Liver (tissue), 9 donors: ENCODE results near the gene MEGF6. TPM values are rescaled to one million over a fixed set of nuclear protein-coding genes. Genes with fewer than 3 reads are reported as not detected.
"Not testable (repeated sequence)": the region's sequence is repeated elsewhere in the genome, so short reads cannot be mapped to it uniquely, and the experiment has no call there.

Experiments used
- DNase-seq: peaks from one replicate; pipeline ENCODE4 v3.0.0-alpha.2; 2017; ENCODE audit warnings: low spot score
- H3K27ac ChIP-seq, 2 donors: one replicate each; pipeline ENCODE4 v1.7.0; 2013; ENCODE audit warnings: inconsistent platforms in 2 of 2, low read length in 2 of 2, control low read depth in 1 of 2, low read depth in 1 of 2, mild to moderate bottlenecking in 1 of 2
- H3K27me3 ChIP-seq, 4 donors: one replicate each; pipeline versions ENCODE4 v1.6.1 to v1.7.0; 2013; ENCODE audit warnings: low read length in 3 of 4, inconsistent platforms in 1 of 4, mild to moderate bottlenecking in 1 of 4, moderate library complexity in 1 of 4; ENCODE audit not compliant: control insufficient read depth in 4 of 4, insufficient read depth in 4 of 4
- H3K36me3 ChIP-seq, 4 donors: one replicate each; pipeline versions ENCODE4 v1.6.1 to v1.7.0; 2013; ENCODE audit warnings: low read length in 3 of 4, mild to moderate bottlenecking in 3 of 4, low read depth in 1 of 4, moderate library complexity in 1 of 4; ENCODE audit not compliant: control insufficient read depth in 4 of 4, insufficient read depth in 3 of 4
- H3K4me1 ChIP-seq, 4 donors: one replicate each; pipeline versions ENCODE4 v1.6.1 to v1.7.0; 2013; ENCODE audit warnings: low read length in 3 of 4, mild to moderate bottlenecking in 3 of 4, moderate library complexity in 1 of 4; ENCODE audit not compliant: control insufficient read depth in 4 of 4, insufficient read depth in 4 of 4
- H3K4me3 ChIP-seq, 3 donors: one replicate each; pipeline versions ENCODE4 v1.6.1 to v1.7.0; 2013; ENCODE audit warnings: low read length in 3 of 3, control low read depth in 1 of 3, low read depth in 1 of 3, mild to moderate bottlenecking in 1 of 3
- H3K9ac ChIP-seq, 2 donors: one replicate each; pipeline ENCODE4 v1.7.0; 2013; ENCODE audit warnings: low read length in 2 of 2, mild to moderate bottlenecking in 2 of 2, moderate library complexity in 2 of 2, control low read depth in 1 of 2, low read depth in 1 of 2
- H3K9me3 ChIP-seq, 4 donors: one replicate each; pipeline versions ENCODE4 v1.6.1 to v1.7.0; 2013; ENCODE audit warnings: low read length in 3 of 4; ENCODE audit not compliant: control insufficient read depth in 4 of 4
- ATF3 ChIP-seq: IDR thresholded peaks from 2 replicates; pipeline ENCODE4 v1.6.1; 2016; ENCODE audit warnings: antibody characterized with exemption
- CTCF ChIP-seq: fragments of 150-350 bp; IDR thresholded peaks from 2 replicates; pipeline ENCODE4 v1.5.1; 2017; ENCODE audit warnings: improper control_type of control experiment, low read depth, low read length; ENCODE audit not compliant: missing input control
- EGR1 ChIP-seq, 2 donors: IDR thresholded peaks; 2 replicates each; pipeline ENCODE4 v1.6.1; 2016 to 2018; ENCODE audit warnings: antibody characterized with exemption in 2 of 2, low read depth in 2 of 2
- FOXA1 ChIP-seq: IDR thresholded peaks from 2 replicates; pipeline ENCODE4 v1.6.1; 2016; ENCODE audit warnings: antibody characterized with exemption
- GABPA ChIP-seq, 2 donors: IDR thresholded peaks in 1 of 2; conservative IDR thresholded peaks in 1 of 2; 2 replicates each; pipeline ENCODE4 v1.6.1; 2016; ENCODE audit warnings: antibody characterized with exemption in 2 of 2, mild to moderate bottlenecking in 1 of 2, moderate library complexity in 1 of 2
- HNF4A ChIP-seq, 2 donors: conservative IDR thresholded peaks; 2 replicates each; pipeline ENCODE4 v1.6.1; 2016; ENCODE audit warnings: antibody characterized with exemption in 2 of 2, mild to moderate bottlenecking in 2 of 2
- HNF4G ChIP-seq: IDR thresholded peaks from 2 replicates; pipeline ENCODE4 v1.6.1; 2016; ENCODE audit warnings: antibody characterized with exemption
- JUND ChIP-seq, 2 donors: IDR thresholded peaks; 2 replicates each; pipeline ENCODE4 v1.6.1; 2016; ENCODE audit warnings: antibody characterized with exemption in 2 of 2
- MAX ChIP-seq: IDR thresholded peaks from 2 replicates; pipeline ENCODE4 v1.6.1; 2016; ENCODE audit warnings: antibody characterized with exemption
- NR2F2 ChIP-seq: IDR thresholded peaks from 2 replicates; pipeline ENCODE4 v1.6.1; 2016; ENCODE audit warnings: antibody characterized with exemption
- RAD21 ChIP-seq, 2 donors: IDR thresholded peaks; 2 replicates each; pipeline ENCODE4 v1.6.1; 2016; ENCODE audit warnings: antibody characterized with exemption in 2 of 2, mild to moderate bottlenecking in 2 of 2
- RXRA ChIP-seq, 2 donors: IDR thresholded peaks; 2 replicates each; pipeline ENCODE4 v1.6.1; 2017 to 2018; ENCODE audit warnings: antibody characterized with exemption in 2 of 2, mild to moderate bottlenecking in 1 of 2
- SP1 ChIP-seq: IDR thresholded peaks from 2 replicates; pipeline ENCODE4 v1.6.1; 2018; ENCODE audit warnings: antibody characterized with exemption, mild to moderate bottlenecking
- TAF1 ChIP-seq: conservative IDR thresholded peaks from 2 replicates; pipeline ENCODE4 v1.6.1; 2016; ENCODE audit warnings: antibody characterized with exemption, mild to moderate bottlenecking
- ZBTB33 ChIP-seq: IDR thresholded peaks from 2 replicates; pipeline ENCODE4 v1.6.1; 2016; ENCODE audit warnings: antibody characterized with exemption
- WGBS: extraction: QIAGEN DNeasy Blood & Tissue Kit; methylation state at CpG from one replicate; pipeline ENCODE4 v1.1.7; 2013; 5-methylcytosine and 5-hydroxymethylcytosine counted together
- polyA plus RNA-seq, 2 donors: library from polyadenylated mRNA; stranded (reverse) in 1 of 2; unstranded in 1 of 2; fragments of 200-250 nt in 1 of 2; fragments of >200 nt in 1 of 2; fragmentation: Nextera tagmentation in 1 of 2; extraction: Ambion mirVana in 1 of 2; gene quantifications; one replicate each; pipeline versions ENCODE4 v1.2.1 to v1.2.3, GENCODE V29; 2013 to 2015
- total RNA-seq, 2 donors: library from RNA; depleted of rRNA; stranded (reverse); fragments of >200 nt; gene quantifications; one replicate each; pipeline ENCODE4 v1.2.3, GENCODE V29; 2014
- donor health status: healthy.
- donor health status: healthy.
- donor health status: healthy.
- donor health status: healthy.
- donor health status: healthy.

The MEGF6 gene
- total and polyA plus RNA-seq, 4 donors = 1.3 to 11.0 (median 4.0) TPM

- TF ChIP-seq ZBTB33 (no peak), GABPA (IDR thresholded peaks at IDR 0.05 in 1 of 2, conservative IDR thresholded peaks at IDR 0.05 in 1 of 2) (no peak), JUND (IDR thresholded peaks at IDR 0.05) (no peak), NR2F2 (no peak), RAD21 (IDR thresholded peaks at IDR 0.05) (no peak), MAX (no peak)
Observed at GRCh38 chr1:3623441-3624199, 12.3 kb upstream of the MEGF6 start (continued).

- not testable (repeated sequence) for H3K9ac ChIP-seq, H3K9me3 ChIP-seq, H3K36me3 ChIP-seq, DNase-seq, H3K27ac ChIP-seq, H3K27me3 ChIP-seq, H3K4me3 ChIP-seq
- peaks cover 11 to 42% (median 35%) of the 10 kb centered on the region in 4 donors for H3K4me1 ChIP-seq
- 92% methylated on average over 9 of the region's 9 CpGs for WGBS
Observed at GRCh38 chr1:3622102-3622501, 10.8 kb upstream of the MEGF6 start.

GRCh38 chr1:3621151-3621671 is 9.9 kb upstream of the MEGF6 start:
- DNase-seq, H3K9me3 ChIP-seq, H3K36me3 ChIP-seq, H3K4me3 ChIP-seq, H3K27ac ChIP-seq, H3K27me3 ChIP-seq, H3K9ac ChIP-seq: not testable (repeated sequence)
- H3K4me1 ChIP-seq = peaks cover 11 to 42% (median 33%) of the 10 kb centered on the region in 4 donors
- peak; percentile 44 for TF ChIP-seq CTCF
- TF ChIP-seq RAD21 (IDR thresholded peaks at IDR 0.05) = peak; percentile 63 to 77
- WGBS = 28% methylated on average over 15 of the region's 15 CpGs

- Histone ChIP-seq H3K27me3 (no peaks in the 10 kb centered on the region), H3K9ac (no peak overlapping the region), H3K36me3 (no peaks in the 10 kb centered on the region), H3K9me3 (no peaks in the 10 kb centered on the region), H3K27ac (no peak overlapping the region), H3K4me3 (no peak overlapping the region), H3K4me1 (peaks cover 11 to 38% (median 28%) of the 10 kb centered on the region in 4 donors)
- TF ChIP-seq GABPA (IDR thresholded peaks at IDR 0.05 in 1 of 2, conservative IDR thresholded peaks at IDR 0.05 in 1 of 2) = no peak
- TF ChIP-seq ATF3 = no peak
- no peak for TF ChIP-seq SP1
- no peak for TF ChIP-seq HNF4G
- TF ChIP-seq TAF1 = no peak
- no peak for TF ChIP-seq RAD21 (IDR thresholded peaks at IDR 0.05)
- TF ChIP-seq FOXA1 = no peak
- no peak for TF ChIP-seq NR2F2
- TF ChIP-seq RXRA (IDR thresholded peaks at IDR 0.05) = no peak
- TF ChIP-seq ZBTB33 = no peak
- TF ChIP-seq EGR1 (IDR thresholded peaks at IDR 0.05; ENCODE audit: low read depth in 2 of 2) = no peak
- TF ChIP-seq HNF4A (conservative IDR thresholded peaks at IDR 0.05) = no peak
- 84% methylated on average over 12 of the region's 12 CpGs for WGBS
- DNase-seq = no peak
Observed at GRCh38 chr1:3620708-3621107, 9.4 kb upstream of the MEGF6 start.
